Dermis microvascular lymphatic vessel endothelial cell (primary cell): ENCODE data around the gene PLS3. TPM values are rescaled to one million over a fixed set of nuclear protein-coding genes. Genes with fewer than 3 reads are reported as not detected.
A peak's percentile ranks its signal among the peaks of the same experiment; 100 is the strongest.
"Not testable (repeated sequence)": the region's sequence is repeated elsewhere in the genome, so short reads cannot be mapped to it uniquely, and the experiment has no call there.

Experiments
- DNase-seq, 2 donors: peaks; one replicate each; pipeline versions ENCODE4 v3.0.0 to v3.0.0-alpha.2; 2010; ENCODE audit warnings: low read depth in 2 of 2
- total RNA-seq: library from RNA; depleted of rRNA; stranded (reverse); fragments of >200 nt; gene quantifications from 2 replicates; pipeline ENCODE4 v1.2.1, GENCODE V29; 2014

PLS3 gene
- total RNA-seq, 1 donor from 2014 or later, result 330 TPM

GRCh38 chrX:115603534-115604074 is 42.6 kb downstream of the PLS3 start:
- DNase-seq, result no peak

- DNase-seq, result no peak
Observed at GRCh38 chrX:115606861-115607260, 45.9 kb downstream of the PLS3 start.

- DNase-seq, result no peak
Observed at GRCh38 chrX:115609621-115610020, 48.6 kb downstream of the PLS3 start.

GRCh38 chrX:115616943-115617563 is 56.1 kb downstream of the PLS3 start:
- DNase-seq, result peak in 1 of 2 donors; percentile 48

- DNase-seq, result no peak
Observed at GRCh38 chrX:115622534-115622933, 61.6 kb downstream of the PLS3 start.

- DNase-seq, result no peak
Observed at GRCh38 chrX:115624916-115625315, 63.9 kb downstream of the PLS3 start.

- DNase-seq, result no peak
Observed at GRCh38 chrX:115625572-115626301, 64.8 kb downstream of the PLS3 start.

- DNase-seq, result no peak
Observed at GRCh38 chrX:115630204-115630603, 69.2 kb downstream of the PLS3 start.

GRCh38 chrX:115632455-115632854 is 71.5 kb downstream of the PLS3 start:
- no peak for DNase-seq

- DNase-seq, result not testable (repeated sequence)
Observed at GRCh38 chrX:115633397-115633796, 72.4 kb downstream of the PLS3 start.

GRCh38 chrX:115639334-115639880 is 78.4 kb downstream of the PLS3 start:
- DNase-seq, result peak in 1 of 2 donors; percentile 58

- no peak for DNase-seq
Observed at GRCh38 chrX:115642311-115642710, 81.3 kb downstream of the PLS3 start.

GRCh38 chrX:115642895-115643530 is 82.0 kb downstream of the PLS3 start:
- peak; percentile 51 to 52 for DNase-seq

- not testable (repeated sequence) for DNase-seq
Observed at GRCh38 chrX:115644397-115644796, 83.4 kb downstream of the PLS3 start.

- DNase-seq, result no peak
Observed at GRCh38 chrX:115649461-115650063, 88.6 kb downstream of the PLS3 start.

- no peak for DNase-seq
Observed at GRCh38 chrX:115650449-115650848, 89.5 kb downstream of the PLS3 start.

- DNase-seq, result peak; percentile 15 to 30
Observed at GRCh38 chrX:115650916-115651315, 89.9 kb downstream of the PLS3 start.

GRCh38 chrX:115652221-115652620 is 91.2 kb downstream of the PLS3 start:
- DNase-seq, result no peak

- DNase-seq, result no peak
Observed at GRCh38 chrX:115665122-115665521, 104.1 kb downstream of the PLS3 start.

- DNase-seq, result peak; percentile 21 to 49
Observed at GRCh38 chrX:115679460-115679859, 118.5 kb downstream of the PLS3 start.

- no peak for DNase-seq
Observed at GRCh38 chrX:115687595-115687994, 126.6 kb downstream of the PLS3 start.

GRCh38 chrX:115689931-115690330 is 129.0 kb downstream of the PLS3 start:
- DNase-seq, result peak in 1 of 2 donors; percentile 1
